Vagina (tissue), 2 donors: ENCODE measurements around the gene MKNK1. TPM values are rescaled to one million over a fixed set of nuclear protein-coding genes. Genes with fewer than 3 reads are reported as not detected.

Source experiments
- DNase-seq, 2 donors: peaks; one replicate each; pipeline ENCODE4 v3.0.0-alpha.2; 2017; ENCODE audit errors: extremely low spot score in 2 of 2
- H3K27ac ChIP-seq: fragments of 200-600 bp; sonication (generic); one replicate; pipeline ENCODE4 v1.5.1; 2019
- H3K27me3 ChIP-seq: fragments of 200-600 bp; sonication (generic); one replicate; pipeline ENCODE4 v1.5.1; 2019
- H3K36me3 ChIP-seq, 2 donors: fragments of 200-600 bp; sonication (generic); one replicate each; pipeline ENCODE4 v1.5.1; 2017 to 2019
- H3K4me1 ChIP-seq: fragments of 200-600 bp; sonication (generic); one replicate; pipeline ENCODE4 v1.5.1; 2019
- H3K4me3 ChIP-seq, 2 donors: fragments of 200-600 bp; sonication (generic); 1 replicate in 1 of 2; 2 replicates in 1 of 2; pipeline ENCODE4 v1.5.1; 2016 to 2019
- H3K9me3 ChIP-seq: fragments of 200-600 bp; sonication (generic); one replicate; pipeline ENCODE4 v1.5.1; 2019
- CTCF ChIP-seq, 3 experiments: fragments of 450-650 bp in 2 of 3; fragments of 200-600 bp in 1 of 3; sonication (generic) in 1 of 3; IDR thresholded peaks; one replicate each; pipeline ENCODE4 v1.5.1; 2017 to 2019; ENCODE audit warnings: antibody characterized with exemption in 3 of 3, mild to moderate bottlenecking in 2 of 3, moderate library complexity in 2 of 3
- POLR2A ChIP-seq, 2 donors: fragments of 450-650 bp; IDR thresholded peaks; one replicate each; pipeline ENCODE4 v1.6.1; 2017; ENCODE audit warnings: antibody characterized with exemption in 2 of 2, mild to moderate bottlenecking in 2 of 2, moderate library complexity in 2 of 2
- POLR2AphosphoS5 ChIP-seq, 2 donors: sonication (generic); formaldehyde crosslinking; IDR thresholded peaks; one replicate each; pipeline ENCODE4 v1.9.0; 2017; ENCODE audit warnings: antibody characterized with exemption in 2 of 2, mild to moderate bottlenecking in 2 of 2, low read depth in 1 of 2; ENCODE audit not compliant: insufficient read depth in 1 of 2
- intact Hi-C: fragments of 100-400 bp; cut with DNase I; formaldehyde crosslinking; loops from one replicate; pipeline ENCODE4 v1.15.1; 2023
- total RNA-seq: library from RNA; depleted of rRNA; stranded (reverse); fragments of >200 nt; gene quantifications from one replicate; pipeline ENCODE4 v1.2.3, GENCODE V29; 2016

The MKNK1 gene
- total RNA-seq, 1 donor from 2014 or later: 55.5 TPM

DNA sequence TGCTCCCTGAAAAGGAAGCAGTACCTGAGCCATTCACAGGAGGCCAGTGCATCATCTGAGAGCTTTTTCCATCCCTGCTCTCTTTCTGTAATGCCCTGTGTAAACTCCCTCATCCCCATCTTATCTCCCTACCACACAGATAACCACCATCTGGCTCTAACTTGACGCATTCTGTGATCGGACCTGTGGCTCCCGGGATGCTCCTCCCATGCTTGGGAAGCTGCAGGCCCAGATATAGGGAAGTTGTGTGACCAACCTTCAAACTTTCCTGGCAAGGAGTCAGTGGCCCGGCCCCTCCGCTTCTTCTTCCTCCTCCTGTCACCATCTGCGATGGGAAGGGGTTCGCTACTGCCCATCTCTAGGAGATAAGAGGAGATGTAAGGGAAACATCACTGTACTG lies 21.1 kb downstream of the MKNK1 start:
- no peak for TF ChIP-seq POLR2A (IDR thresholded peaks at IDR 0.05)
- TF ChIP-seq POLR2AphosphoS5 (IDR thresholded peaks at IDR 0.05; ENCODE audit: insufficient read depth in 1 of 2, low read depth in 1 of 2): no peak
- TF ChIP-seq CTCF (IDR thresholded peaks at IDR 0.05): no peak
- DNase-seq: no peak
- H3K9me3 ChIP-seq: no peaks in the 10 kb centered on the region
- H3K36me3 ChIP-seq: peaks cover 0 to 54% of the 10 kb centered on the region in 2 donors
- H3K4me3 ChIP-seq: no peak overlapping the region
- H3K27me3 ChIP-seq: no peaks in the 10 kb centered on the region
- H3K27ac ChIP-seq: no peak overlapping the region
- H3K4me1 ChIP-seq: no peaks in the 10 kb centered on the region
- intact Hi-C loops: no loop called here

DNA sequence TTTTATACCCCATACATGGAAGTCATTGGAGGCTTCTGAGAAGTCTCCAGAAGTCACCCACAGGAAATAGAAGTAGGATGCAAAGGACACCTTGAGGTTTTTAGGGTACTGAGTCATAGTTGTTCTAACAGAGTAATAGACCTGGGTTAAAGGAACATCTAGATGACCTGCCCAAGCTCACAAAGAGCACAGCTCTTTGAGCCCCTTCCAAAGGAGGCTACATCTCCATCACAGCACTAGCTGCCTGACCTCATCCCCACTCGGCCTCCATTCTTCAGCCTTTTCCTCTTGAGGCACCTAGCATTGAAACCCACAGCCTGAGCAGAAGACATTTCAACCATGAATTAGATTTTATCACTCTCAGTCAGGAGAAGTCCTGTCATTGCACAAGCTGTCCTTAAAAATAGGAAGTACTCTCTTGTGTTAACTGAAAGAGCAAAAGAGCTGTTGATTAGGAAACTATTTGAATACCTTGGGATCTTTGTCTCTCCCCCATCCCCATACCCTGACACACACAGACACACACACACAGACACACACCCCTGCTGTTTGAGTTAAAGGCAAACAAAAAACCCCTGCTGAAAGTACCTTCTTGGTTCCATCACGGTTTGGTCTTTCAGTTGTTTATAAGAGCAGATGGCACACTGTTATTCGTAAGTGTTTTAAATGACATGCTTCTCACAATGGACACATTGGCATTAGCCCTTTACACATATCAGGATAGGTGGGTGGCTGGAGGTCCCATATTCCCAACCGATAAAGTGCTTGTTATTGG lies 22.2 kb downstream of the MKNK1 start:
- H3K4me1 ChIP-seq: no peaks in the 10 kb centered on the region
- no peak overlapping the region for H3K4me3 ChIP-seq
- intact Hi-C loops: no loop called here
- TF ChIP-seq CTCF (IDR thresholded peaks at IDR 0.05) (no peak), POLR2A (IDR thresholded peaks at IDR 0.05) (no peak), POLR2AphosphoS5 (IDR thresholded peaks at IDR 0.05; ENCODE audit: insufficient read depth in 1 of 2, low read depth in 1 of 2) (no peak)
- H3K27me3 ChIP-seq: no peaks in the 10 kb centered on the region
- H3K36me3 ChIP-seq: peaks cover 0 to 54% of the 10 kb centered on the region in 2 donors
- DNase-seq: no peak
- no peaks in the 10 kb centered on the region for H3K9me3 ChIP-seq
- H3K27ac ChIP-seq: no peak overlapping the region

DNA sequence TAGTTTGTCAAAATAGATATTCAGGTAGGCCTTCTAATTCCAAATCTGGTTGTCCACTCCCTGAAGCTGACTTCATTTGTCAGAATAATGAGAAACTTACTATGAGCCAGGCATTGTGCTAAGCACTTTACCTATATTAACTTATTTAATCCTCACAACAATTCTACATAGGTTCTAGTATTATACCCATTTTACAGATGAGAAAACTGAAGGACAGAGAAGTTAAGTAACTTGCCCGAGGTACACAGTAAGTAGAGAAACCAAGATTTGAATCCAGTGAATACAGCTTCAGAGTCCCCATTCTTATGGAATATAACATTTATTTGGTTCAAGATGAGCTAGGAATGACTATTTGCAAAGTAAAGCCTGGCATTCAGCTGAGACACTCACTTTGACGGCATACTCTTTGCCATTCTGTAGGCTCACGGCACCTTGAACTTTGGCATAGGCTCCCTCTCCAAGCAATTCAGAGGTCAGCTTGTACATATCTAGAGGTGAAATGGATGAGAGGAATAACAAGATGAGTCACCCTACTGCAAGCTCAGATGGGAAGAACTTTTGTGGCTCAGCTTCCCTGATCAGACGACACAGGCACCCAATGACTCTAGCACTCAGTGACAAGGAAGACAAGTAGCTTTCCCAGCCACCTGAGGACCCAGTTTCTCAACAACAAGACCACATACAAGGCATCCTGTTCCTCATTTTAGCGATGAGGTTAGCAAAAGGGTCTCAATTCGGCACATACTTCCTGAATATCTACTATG lies 23.7 kb downstream of the MKNK1 start:
- Histone ChIP-seq H3K36me3 (peaks cover 0 to 58% of the 10 kb centered on the region in 2 donors), H3K9me3 (no peaks in the 10 kb centered on the region), H3K4me3 (no peak overlapping the region), H3K4me1 (no peaks in the 10 kb centered on the region), H3K27ac (no peak overlapping the region), H3K27me3 (no peaks in the 10 kb centered on the region)
- intact Hi-C loops: no loop called here
- DNase-seq: no peak
- no peak for TF ChIP-seq POLR2A (IDR thresholded peaks at IDR 0.05)
- TF ChIP-seq CTCF (IDR thresholded peaks at IDR 0.05): no peak
- TF ChIP-seq POLR2AphosphoS5 (IDR thresholded peaks at IDR 0.05; ENCODE audit: insufficient read depth in 1 of 2, low read depth in 1 of 2): no peak

DNA sequence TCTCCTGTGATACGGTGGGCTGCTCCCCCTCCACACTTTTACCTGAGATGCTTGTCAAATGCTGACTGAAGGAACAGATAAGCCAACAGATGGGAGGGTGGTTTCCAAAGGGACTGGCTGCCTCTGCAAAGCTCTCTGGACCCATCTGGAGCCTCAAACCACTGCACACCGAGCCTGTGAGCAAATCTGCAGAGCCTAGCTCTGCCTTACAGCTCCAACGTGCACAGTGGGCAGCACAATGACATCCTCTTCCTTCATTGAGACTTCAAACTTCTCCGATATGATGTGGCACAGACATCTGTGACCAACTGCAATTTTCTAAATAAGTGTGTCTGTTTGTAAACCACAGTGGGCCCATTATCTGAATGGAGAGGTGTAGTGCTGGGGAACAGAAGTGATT lies 26.4 kb downstream of the MKNK1 start:
- Histone ChIP-seq H3K36me3 (peaks cover 0 to 35% of the 10 kb centered on the region in 2 donors), H3K27ac (no peak overlapping the region), H3K4me3 (no peak overlapping the region), H3K9me3 (no peaks in the 10 kb centered on the region), H3K27me3 (no peaks in the 10 kb centered on the region), H3K4me1 (no peaks in the 10 kb centered on the region)
- DNase-seq: no peak
- no peak for TF ChIP-seq POLR2A (IDR thresholded peaks at IDR 0.05)
- TF ChIP-seq POLR2AphosphoS5 (IDR thresholded peaks at IDR 0.05; ENCODE audit: insufficient read depth in 1 of 2, low read depth in 1 of 2): no peak
- no peak for TF ChIP-seq CTCF (IDR thresholded peaks at IDR 0.05)
- intact Hi-C loops: no loop called here

DNA sequence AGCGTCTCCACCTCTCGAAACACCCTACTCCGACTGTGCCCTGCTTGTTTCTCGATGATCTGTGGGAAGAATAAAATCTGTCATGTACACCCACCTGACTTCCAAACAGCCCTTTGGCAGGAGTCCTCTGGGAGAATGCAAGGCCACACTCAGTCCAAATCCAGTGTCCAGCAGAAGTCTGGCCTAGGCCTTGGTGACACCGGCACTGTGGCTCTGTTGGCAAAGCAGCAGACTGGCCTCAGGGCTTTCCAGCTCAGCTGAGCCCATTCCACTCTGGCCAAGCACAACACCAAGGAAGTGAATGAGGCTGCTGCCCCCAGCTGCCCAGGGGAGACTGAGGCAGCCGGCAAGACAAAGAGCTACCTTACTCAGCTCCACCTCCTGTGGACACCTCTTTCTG lies 27.5 kb downstream of the MKNK1 start:
- peaks cover 0 to 26% of the 10 kb centered on the region in 2 donors for H3K36me3 ChIP-seq

More for the DNA sequence above, 27.5 kb downstream of the MKNK1 start:
- Histone ChIP-seq H3K4me1 (no peaks in the 10 kb centered on the region), H3K27ac (no peak overlapping the region), H3K9me3 (no peaks in the 10 kb centered on the region), H3K27me3 (no peaks in the 10 kb centered on the region), H3K4me3 (no peak overlapping the region)
- no peak for TF ChIP-seq POLR2A (IDR thresholded peaks at IDR 0.05)
- no peak for TF ChIP-seq POLR2AphosphoS5 (IDR thresholded peaks at IDR 0.05; ENCODE audit: insufficient read depth in 1 of 2, low read depth in 1 of 2)
- no peak for TF ChIP-seq CTCF (IDR thresholded peaks at IDR 0.05)
- intact Hi-C loops: no loop called here
- DNase-seq: no peak
